OCI-LY1 (cell line): Measurements from ENCODE around the gene EMC8.
"Not testable (repeated sequence)": the region's sequence is repeated elsewhere in the genome, so short reads cannot be mapped to it uniquely, and the experiment has no call there.

Experiments used
- H2AFZ ChIP-seq: fragments of 200-600 bp; sonication (generic), shearing (Covaris generic); 2 replicates; pipeline ENCODE4 v1.6.0; 2014; ENCODE audit warnings: antibody characterized with exemption, mild to moderate bottlenecking, low read length
- H3F3A ChIP-seq: fragments of 200-600 bp; sonication (generic), shearing (Covaris generic); 2 replicates; pipeline ENCODE4 v1.6.0; 2014; ENCODE audit warnings: mild to moderate bottlenecking, antibody characterized with exemption, low read length, moderate library complexity; ENCODE audit not compliant: insufficient read depth
- H3K27ac ChIP-seq: fragments of 200-600 bp; sonication (generic); 2 replicates; pipeline ENCODE4 v1.5.1; 2014; ENCODE audit warnings: low read length, mixed run types, mild to moderate bottlenecking, low read depth; ENCODE audit not compliant: poor library complexity, severe bottlenecking
- H3K27me3 ChIP-seq: fragments of 200-600 bp; sonication (generic); 2 replicates; pipeline ENCODE4 v1.6.0; 2014; ENCODE audit warnings: antibody characterized with exemption, mild to moderate bottlenecking, low read length, moderate library complexity; ENCODE audit not compliant: insufficient read depth
- H3K36me3 ChIP-seq: fragments of 200-600 bp; sonication (generic); 2 replicates; pipeline ENCODE4 v1.6.1; 2014; ENCODE audit warnings: mild to moderate bottlenecking, antibody characterized with exemption, low read length, moderate library complexity, mixed read lengths; ENCODE audit not compliant: insufficient read depth
- H3K4me1 ChIP-seq: fragments of 200-600 bp; sonication (generic); 2 replicates; pipeline ENCODE4 v1.5.1; 2014; ENCODE audit warnings: mild to moderate bottlenecking, low read length, moderate library complexity; ENCODE audit not compliant: insufficient read depth, severe bottlenecking
- H3K4me2 ChIP-seq: fragments of 200-600 bp; sonication (generic), shearing (Covaris generic); 2 replicates; pipeline ENCODE4 v1.6.1; 2014; ENCODE audit warnings: low read length
- H3K4me3 ChIP-seq: fragments of 200-600 bp; sonication (generic); 2 replicates; pipeline ENCODE4 v1.5.1; 2014; ENCODE audit warnings: low read length, low read depth, mild to moderate bottlenecking, mixed read lengths; ENCODE audit not compliant: poor library complexity, severe bottlenecking
- H3K79me2 ChIP-seq: fragments of 200-600 bp; shearing (Covaris generic); 2 replicates; pipeline ENCODE4 v1.6.1; 2016; ENCODE audit warnings: mixed run types, low read length, mixed read lengths; ENCODE audit not compliant: insufficient read depth
- H3K9ac ChIP-seq: fragments of 200-600 bp; sonication (generic), shearing (Covaris generic); 2 replicates; pipeline ENCODE4 v1.6.1; 2014; ENCODE audit warnings: mild to moderate bottlenecking, low read length, mixed read lengths
- H3K9me2 ChIP-seq: fragments of 200-600 bp; sonication (generic), shearing (Covaris generic); 2 replicates; pipeline ENCODE4 v1.6.1; 2014; ENCODE audit warnings: low read depth, mild to moderate bottlenecking, low read length, mixed read lengths
- H3K9me3 ChIP-seq: fragments of 200-600 bp; shearing (Covaris generic); 2 replicates; pipeline ENCODE4 v1.6.1; 2014; ENCODE audit warnings: low read length, mixed read lengths
- H4K20me1 ChIP-seq: fragments of 200-600 bp; sonication (generic), shearing (Covaris generic); 2 replicates; pipeline ENCODE4 v1.6.0; 2016; ENCODE audit warnings: mild to moderate bottlenecking, low read length; ENCODE audit not compliant: insufficient read depth
- EZH2 ChIP-seq: fragments of 200-600 bp; sonication (generic), shearing (Covaris generic); IDR thresholded peaks from 2 replicates; pipeline ENCODE4 v1.8.0; 2017; ENCODE audit warnings: borderline replicate concordance, mixed run types, mild to moderate bottlenecking, antibody characterized with exemption, low read length, moderate library complexity, mixed read lengths
- TF ChIP-seq, protein P1 (sequence below): fragments of 200-600 bp; sonication (generic), shearing (Covaris generic); IDR thresholded peaks from 2 replicates; pipeline ENCODE4 v1.5.1; 2017; ENCODE audit warnings: mild to moderate bottlenecking, antibody characterized with exemption, low read length, moderate library complexity, mixed read lengths

The EMC8 gene

GRCh38 chr16:85808926-85809325 is 9.6 kb upstream of the EMC8 start:
- Histone ChIP-seq H3F3A (no peaks in the 10 kb centered on the region), H3K9ac (no peak overlapping the region), H3K4me3 (no peak overlapping the region), H3K4me1 (peaks cover under 1% of the 10 kb centered on the region), H3K9me2 (no peaks in the 10 kb centered on the region), H3K27ac (no peak overlapping the region), H4K20me1 (no peaks in the 10 kb centered on the region), H3K27me3 (no peaks in the 10 kb centered on the region), H3K4me2 (no peak overlapping the region), H3K9me3 (no peaks in the 10 kb centered on the region), H3K36me3 (peaks cover 32% of the 10 kb centered on the region), H2AFZ (no peak overlapping the region), H3K79me2 (no peaks in the 10 kb centered on the region)
- TF ChIP-seq, protein P1, sequence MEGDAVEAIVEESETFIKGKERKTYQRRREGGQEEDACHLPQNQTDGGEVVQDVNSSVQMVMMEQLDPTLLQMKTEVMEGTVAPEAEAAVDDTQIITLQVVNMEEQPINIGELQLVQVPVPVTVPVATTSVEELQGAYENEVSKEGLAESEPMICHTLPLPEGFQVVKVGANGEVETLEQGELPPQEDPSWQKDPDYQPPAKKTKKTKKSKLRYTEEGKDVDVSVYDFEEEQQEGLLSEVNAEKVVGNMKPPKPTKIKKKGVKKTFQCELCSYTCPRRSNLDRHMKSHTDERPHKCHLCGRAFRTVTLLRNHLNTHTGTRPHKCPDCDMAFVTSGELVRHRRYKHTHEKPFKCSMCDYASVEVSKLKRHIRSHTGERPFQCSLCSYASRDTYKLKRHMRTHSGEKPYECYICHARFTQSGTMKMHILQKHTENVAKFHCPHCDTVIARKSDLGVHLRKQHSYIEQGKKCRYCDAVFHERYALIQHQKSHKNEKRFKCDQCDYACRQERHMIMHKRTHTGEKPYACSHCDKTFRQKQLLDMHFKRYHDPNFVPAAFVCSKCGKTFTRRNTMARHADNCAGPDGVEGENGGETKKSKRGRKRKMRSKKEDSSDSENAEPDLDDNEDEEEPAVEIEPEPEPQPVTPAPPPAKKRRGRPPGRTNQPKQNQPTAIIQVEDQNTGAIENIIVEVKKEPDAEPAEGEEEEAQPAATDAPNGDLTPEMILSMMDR = no peak
- TF ChIP-seq EZH2 = no peak

- not testable (repeated sequence) for H3K9ac ChIP-seq, H3K27me3 ChIP-seq, H3K27ac ChIP-seq, H3K9me3 ChIP-seq, H3K4me3 ChIP-seq, H4K20me1 ChIP-seq, H2AFZ ChIP-seq, H3K4me2 ChIP-seq, H3K9me2 ChIP-seq, H3K4me1 ChIP-seq, H3F3A ChIP-seq, H3K79me2 ChIP-seq
- H3K36me3 ChIP-seq = peaks cover 40% of the 10 kb centered on the region
These were observed 8.8 kb upstream of the EMC8 start for GRCh38 chr16:85808104-85808503.

DNA sequence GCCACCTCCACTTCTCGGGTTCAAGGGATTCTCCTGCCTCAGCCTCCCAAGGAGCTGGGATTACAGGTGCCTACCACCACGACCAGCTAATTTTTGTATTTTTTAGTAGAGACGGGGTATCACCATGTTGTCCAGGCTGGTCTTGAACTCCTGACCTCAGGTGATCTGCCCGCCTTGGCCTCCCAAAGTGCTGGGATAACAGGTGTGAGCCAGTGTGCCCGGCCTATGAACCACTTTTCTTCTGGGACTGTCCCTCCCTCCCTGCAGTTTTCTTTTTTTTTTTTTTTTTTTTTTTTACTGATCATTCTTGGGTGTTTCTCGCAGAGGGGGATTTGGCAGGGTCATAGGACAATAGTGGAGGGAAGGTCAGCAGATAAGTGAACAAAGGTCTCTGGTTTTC is 8.0 kb upstream of the EMC8 start:
- H3F3A ChIP-seq, H3K9ac ChIP-seq, H3K9me3 ChIP-seq, H3K79me2 ChIP-seq, H2AFZ ChIP-seq, H3K9me2 ChIP-seq, H3K4me3 ChIP-seq, H4K20me1 ChIP-seq, H3K27me3 ChIP-seq, H3K4me2 ChIP-seq, H3K27ac ChIP-seq: not testable (repeated sequence)
- peaks cover 17% of the 10 kb centered on the region for H3K4me1 ChIP-seq
- H3K36me3 ChIP-seq = peaks cover 48% of the 10 kb centered on the region

- peaks cover 56% of the 10 kb centered on the region for H3K36me3 ChIP-seq
- peaks cover 24% of the 10 kb centered on the region for H3K4me1 ChIP-seq
- H3K27ac ChIP-seq = no peak overlapping the region
- no peak for TF ChIP-seq EZH2
- TF ChIP-seq, protein P1 = no peak
- H3K79me2 ChIP-seq = no peaks in the 10 kb centered on the region
- no peak overlapping the region for H3K4me2 ChIP-seq
- no peak overlapping the region for H3K9ac ChIP-seq
- H4K20me1 ChIP-seq = no peaks in the 10 kb centered on the region
- H2AFZ ChIP-seq = no peak overlapping the region
- H3K4me3 ChIP-seq = no peak overlapping the region
- H3K27me3 ChIP-seq = no peaks in the 10 kb centered on the region
- no peaks in the 10 kb centered on the region for H3K9me3 ChIP-seq
- no peaks in the 10 kb centered on the region for H3K9me2 ChIP-seq
- no peaks in the 10 kb centered on the region for H3F3A ChIP-seq
These were observed 7.2 kb upstream of the EMC8 start for GRCh38 chr16:85806539-85806938.
